Fibroblast of villous mesenchyme (primary cell): Measurements from ENCODE around the gene ADARB2. TPM values are rescaled to one million over a fixed set of nuclear protein-coding genes. Genes with fewer than 3 reads are reported as not detected.
"Not testable (repeated sequence)": the region's sequence is repeated elsewhere in the genome, so short reads cannot be mapped to it uniquely, and the experiment has no call there.

Source experiments
- DNase-seq: peaks from one replicate; pipeline ENCODE4 v3.0.0-alpha.2; 2010; ENCODE audit warnings: low read depth
- H3K4me3 ChIP-seq: 2 replicates; pipeline ENCODE4 v1.5.1; 2011; ENCODE audit warnings: low read depth, mild to moderate bottlenecking, low read length
- total RNA-seq: library from RNA; depleted of rRNA; stranded (reverse); fragments of >200 nt; gene quantifications from 2 replicates; pipeline ENCODE4 v1.2.3, GENCODE V29; 2012
- TF ChIP-seq, protein P1 (sequence below): IDR thresholded peaks from 2 replicates; pipeline ENCODE4 v1.5.1; 2012; ENCODE audit warnings: low read depth, mild to moderate bottlenecking, low read length; ENCODE audit not compliant: insufficient read depth

ADARB2 gene
- total RNA-seq, 1 donor = not detected

GRCh38 chr10:1774796-1775195, 37.5 kb upstream of the ADARB2 start:
- DNase-seq = no peak
- TF ChIP-seq, protein P1, sequence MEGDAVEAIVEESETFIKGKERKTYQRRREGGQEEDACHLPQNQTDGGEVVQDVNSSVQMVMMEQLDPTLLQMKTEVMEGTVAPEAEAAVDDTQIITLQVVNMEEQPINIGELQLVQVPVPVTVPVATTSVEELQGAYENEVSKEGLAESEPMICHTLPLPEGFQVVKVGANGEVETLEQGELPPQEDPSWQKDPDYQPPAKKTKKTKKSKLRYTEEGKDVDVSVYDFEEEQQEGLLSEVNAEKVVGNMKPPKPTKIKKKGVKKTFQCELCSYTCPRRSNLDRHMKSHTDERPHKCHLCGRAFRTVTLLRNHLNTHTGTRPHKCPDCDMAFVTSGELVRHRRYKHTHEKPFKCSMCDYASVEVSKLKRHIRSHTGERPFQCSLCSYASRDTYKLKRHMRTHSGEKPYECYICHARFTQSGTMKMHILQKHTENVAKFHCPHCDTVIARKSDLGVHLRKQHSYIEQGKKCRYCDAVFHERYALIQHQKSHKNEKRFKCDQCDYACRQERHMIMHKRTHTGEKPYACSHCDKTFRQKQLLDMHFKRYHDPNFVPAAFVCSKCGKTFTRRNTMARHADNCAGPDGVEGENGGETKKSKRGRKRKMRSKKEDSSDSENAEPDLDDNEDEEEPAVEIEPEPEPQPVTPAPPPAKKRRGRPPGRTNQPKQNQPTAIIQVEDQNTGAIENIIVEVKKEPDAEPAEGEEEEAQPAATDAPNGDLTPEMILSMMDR = no peak
- no peak overlapping the region for H3K4me3 ChIP-seq

GRCh38 chr10:1773204-1773603, 35.9 kb upstream of the ADARB2 start:
- DNase-seq = not testable (repeated sequence)

DNA sequence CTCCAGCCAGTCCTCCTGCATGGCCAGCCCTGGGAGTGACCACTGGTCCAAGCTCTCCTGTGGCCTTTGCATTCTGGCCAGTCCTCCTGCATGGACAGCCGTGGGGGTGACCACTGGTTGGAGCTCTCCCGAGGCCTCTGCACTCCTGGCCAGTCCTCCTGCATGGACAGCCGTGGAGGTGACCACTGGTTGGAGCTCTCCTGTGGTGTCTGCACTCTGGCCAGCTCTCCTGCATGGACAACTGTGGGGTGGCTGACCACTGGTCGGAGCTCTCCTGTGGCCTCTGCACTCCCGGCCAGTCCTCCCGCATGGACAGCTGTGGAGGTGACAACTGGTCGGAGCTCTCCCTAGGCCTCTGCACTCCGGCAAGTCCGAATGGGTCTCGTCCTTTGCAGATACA, 28.7 kb upstream of the ADARB2 start:
- no peak for DNase-seq
- no peak overlapping the region for H3K4me3 ChIP-seq
- TF ChIP-seq, protein P1 = no peak

More at GRCh38 chr10:1773204-1773603, 35.9 kb upstream of the ADARB2 start:
- H3K4me3 ChIP-seq = not testable (repeated sequence)

DNA sequence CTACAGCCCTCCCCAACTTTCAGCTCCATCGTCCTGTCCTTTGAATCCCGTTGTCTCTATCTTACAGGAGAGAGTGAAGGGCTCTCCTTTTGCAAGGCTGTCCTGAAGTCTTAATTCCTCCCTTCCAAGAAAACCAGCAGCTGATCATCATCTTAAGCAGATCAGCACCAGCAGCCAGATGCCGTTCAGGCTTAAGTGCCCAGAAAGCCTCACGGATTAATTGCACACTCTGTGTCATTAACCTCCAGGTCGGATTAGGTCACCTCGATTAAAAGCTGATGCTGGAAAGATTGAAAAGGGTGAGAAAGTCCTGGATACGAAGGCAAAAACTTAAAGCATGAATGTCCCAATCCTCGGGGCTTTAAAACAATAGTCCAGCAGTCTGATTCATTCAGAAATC, 24.8 kb upstream of the ADARB2 start:
- TF ChIP-seq, protein P1 = no peak
- H3K4me3 ChIP-seq = no peak overlapping the region
- DNase-seq = no peak

DNA sequence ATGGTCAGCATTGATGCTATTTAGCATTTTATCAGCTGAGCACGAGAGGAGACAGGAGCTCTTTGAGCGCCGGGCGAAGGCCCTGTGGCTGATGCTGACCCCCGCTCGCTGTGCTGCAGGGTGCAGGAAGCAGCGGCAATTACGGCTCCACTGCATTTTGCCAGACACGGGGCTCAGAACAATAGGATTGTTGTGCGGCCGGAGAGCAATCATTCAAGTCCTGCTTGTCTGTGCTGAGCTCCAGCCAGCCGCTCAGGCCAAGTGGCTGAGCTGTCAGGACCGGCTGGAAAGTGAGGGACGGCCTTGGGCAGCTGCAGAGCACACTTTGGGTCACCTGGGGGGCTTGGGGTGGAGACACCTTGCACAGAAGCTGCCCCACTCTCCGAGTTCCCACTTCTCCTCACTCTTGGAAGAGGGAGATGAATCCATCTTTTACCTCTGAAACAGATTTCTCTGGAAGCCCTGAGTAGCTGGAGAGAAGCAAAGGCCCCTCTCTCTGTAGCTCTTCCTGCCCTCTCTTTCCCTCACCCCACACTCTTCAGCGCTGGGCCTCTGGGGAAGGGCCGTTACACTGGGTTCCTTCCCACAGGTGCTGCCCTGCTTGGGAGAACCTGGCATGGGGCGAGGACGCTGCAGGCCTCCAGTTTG, 17.3 kb upstream of the ADARB2 start:
- no peak overlapping the region for H3K4me3 ChIP-seq
- TF ChIP-seq, protein P1 = no peak
- DNase-seq = no peak

GRCh38 chr10:1752153-1752552, 14.8 kb upstream of the ADARB2 start:
- TF ChIP-seq, protein P1 = no peak
- no peak for DNase-seq
- no peak overlapping the region for H3K4me3 ChIP-seq

- TF ChIP-seq, protein P1 = no peak
- H3K4me3 ChIP-seq = no peak overlapping the region
- DNase-seq = no peak
Observed at GRCh38 chr10:1747590-1748157, 10.3 kb upstream of the ADARB2 start.
